OCI-LY7 (cell line): ENCODE data around the gene C11orf52. TPM values are rescaled to one million over a fixed set of nuclear protein-coding genes. Genes with fewer than 3 reads are reported as not detected.

Source experiments
- BruUV-seq: library from RNA; stranded (reverse); fragments of 400-500 nt; replicated peaks from 2 replicates; lab custom pipeline; 2021; lab: Mats Ljungman, UMichigan
- CTCF ChIA-PET: fragments of 300-600 bp; sonication (Branson Sonifier 250); formaldehyde crosslinking; loops from one replicate; lab custom pipeline; 2022; ENCODE audit warnings: antibody characterized with exemption; ENCODE audit not compliant: unreplicated experiment; lab: Charles Lee
- POLR2A ChIA-PET: fragments of 300-600 bp; sonication (Branson Sonifier 250); formaldehyde crosslinking; loops from one replicate; lab custom pipeline; 2022; ENCODE audit warnings: antibody characterized with exemption; lab: Charles Lee
- DNase-seq: peaks from one replicate; pipeline ENCODE4 v3.0.0-alpha.2; 2015; ENCODE audit warnings: low spot score
- H2AFZ ChIP-seq: fragments of 200-600 bp; sonication (generic), shearing (Covaris generic); 2 replicates; pipeline ENCODE4 v1.6.1; 2014; ENCODE audit warnings: mild to moderate bottlenecking, antibody characterized with exemption, low read length, moderate library complexity
- H3K27ac ChIP-seq: fragments of 200-600 bp; sonication (generic); 2 replicates; pipeline ENCODE4 v1.5.1; 2014; ENCODE audit warnings: mixed run types, low read depth, mild to moderate bottlenecking, moderate library complexity, low read length, inconsistent platforms; ENCODE audit not compliant: poor library complexity, severe bottlenecking
- H3K36me3 ChIP-seq: fragments of 200-600 bp; sonication (generic); 2 replicates; pipeline ENCODE4 v1.6.1; 2014; ENCODE audit warnings: mild to moderate bottlenecking, antibody characterized with exemption, low read length, moderate library complexity, mixed read lengths; ENCODE audit not compliant: insufficient read depth
- H3K4me1 ChIP-seq: fragments of 200-600 bp; sonication (generic); 2 replicates; pipeline ENCODE4 v1.5.1; 2014; ENCODE audit warnings: mild to moderate bottlenecking, low read length; ENCODE audit not compliant: insufficient read depth, poor library complexity, severe bottlenecking
- H3K4me2 ChIP-seq: fragments of 200-600 bp; sonication (generic); 2 replicates; pipeline ENCODE4 v1.6.1; 2014; ENCODE audit warnings: mild to moderate bottlenecking, low read length
- H3K4me3 ChIP-seq: fragments of 200-600 bp; sonication (generic); 2 replicates; pipeline ENCODE4 v1.5.1; 2014; ENCODE audit warnings: mild to moderate bottlenecking, low read depth, low read length; ENCODE audit not compliant: poor library complexity, severe bottlenecking
- H3K79me2 ChIP-seq: fragments of 200-600 bp; sonication (generic); 2 replicates; pipeline ENCODE4 v1.6.1; 2016; ENCODE audit warnings: low read depth, mild to moderate bottlenecking, low read length, moderate library complexity, mixed read lengths; ENCODE audit not compliant: insufficient read depth
- H3K9me2 ChIP-seq: fragments of 200-600 bp; sonication (generic); 2 replicates; pipeline ENCODE4 v1.6.1; 2016; ENCODE audit warnings: mild to moderate bottlenecking, low read length, mixed read lengths; ENCODE audit not compliant: insufficient read depth
- H3K9me3 ChIP-seq: fragments of 200-600 bp; sonication (generic); 2 replicates; pipeline ENCODE4 v1.6.1; 2014; ENCODE audit warnings: mild to moderate bottlenecking, mixed run types, low read length, mixed read lengths
- H4K20me1 ChIP-seq: fragments of 200-600 bp; sonication (generic); 2 replicates; pipeline ENCODE4 v1.6.1; 2014; ENCODE audit warnings: mild to moderate bottlenecking, antibody characterized with exemption, low read length, moderate library complexity, mixed read lengths; ENCODE audit not compliant: insufficient read depth
- CTCF ChIP-seq: fragments of 200-600 bp; sonication (generic); conservative IDR thresholded peaks from 2 replicates; pipeline ENCODE4 v1.5.1; 2014; ENCODE audit warnings: mild to moderate bottlenecking, antibody characterized with exemption, low read length, moderate library complexity, mixed read lengths
- EZH2phosphoT487 ChIP-seq: fragments of 200-600 bp; sonication (generic); IDR thresholded peaks from 2 replicates; pipeline ENCODE4 v1.6.1; 2018; ENCODE audit warnings: low read depth, borderline replicate concordance, mild to moderate bottlenecking, mixed run types, antibody characterized with exemption, low read length, moderate library complexity, mixed read lengths
- intact Hi-C: fragments of 100-400 bp; cut with micrococcal nuclease; formaldehyde crosslinking; loops from one replicate; pipeline ENCODE4 v1.10.0; 2022; ENCODE audit not compliant: unreplicated experiment
- total RNA-seq, 2 experiments: library from RNA; depleted of rRNA in 1 of 2; stranded (reverse); fragments of >200 nt in 1 of 2; shearing (Covaris generic) in 1 of 2; gene quantifications; 2 replicates each; pipeline ENCODE4 v1.2.3, GENCODE V29; 2014 to 2022

Gene C11orf52
- total RNA-seq, 2 experiments from 2014 or later = not detected

GRCh38 chr11:111967649-111968048 lies 48.9 kb downstream of the C11orf52 start:
- BruUV-seq = no TSS peak
- DNase-seq = no peak
- no peak for TF ChIP-seq EZH2phosphoT487
- no peak for TF ChIP-seq CTCF
- intact Hi-C loops = no loop called here
- H3K36me3 ChIP-seq = 0 out of 2 replicates have a peak, but pooled peaks cover 10% of the 10 kb centered on the region
- no peak overlapping the region for H3K4me2 ChIP-seq
- ChIA-PET CTCF (no interaction called here), POLR2A (no interaction called here)
- no peak overlapping the region for H3K4me3 ChIP-seq
- no peaks in the 10 kb centered on the region for H4K20me1 ChIP-seq
- no peaks in the 10 kb centered on the region for H3K9me3 ChIP-seq
- no peaks in the 10 kb centered on the region for H3K79me2 ChIP-seq
- no peak overlapping the region for H2AFZ ChIP-seq
- H3K27ac ChIP-seq = no peak overlapping the region
- H3K4me1 ChIP-seq = peaks cover 9% of the 10 kb centered on the region
- H3K9me2 ChIP-seq = no peaks in the 10 kb centered on the region

- no TSS peak for BruUV-seq
- Histone ChIP-seq H3K36me3 (0 out of 2 replicates have a peak, but pooled peaks cover 10% of the 10 kb centered on the region), H3K4me2 (no peak overlapping the region), H4K20me1 (no peaks in the 10 kb centered on the region), H3K9me2 (no peaks in the 10 kb centered on the region), H3K9me3 (no peaks in the 10 kb centered on the region), H3K27ac (no peak overlapping the region), H2AFZ (no peak overlapping the region), H3K79me2 (no peaks in the 10 kb centered on the region), H3K4me1 (peaks cover 11% of the 10 kb centered on the region), H3K4me3 (no peak overlapping the region)
- intact Hi-C loops = no loop called here
- ChIA-PET POLR2A (no interaction called here), CTCF (no interaction called here)
- DNase-seq = no peak
- TF ChIP-seq CTCF = no peak
- no peak for TF ChIP-seq EZH2phosphoT487
Measured at GRCh38 chr11:111969344-111969743, 50.6 kb downstream of the C11orf52 start.

DNA sequence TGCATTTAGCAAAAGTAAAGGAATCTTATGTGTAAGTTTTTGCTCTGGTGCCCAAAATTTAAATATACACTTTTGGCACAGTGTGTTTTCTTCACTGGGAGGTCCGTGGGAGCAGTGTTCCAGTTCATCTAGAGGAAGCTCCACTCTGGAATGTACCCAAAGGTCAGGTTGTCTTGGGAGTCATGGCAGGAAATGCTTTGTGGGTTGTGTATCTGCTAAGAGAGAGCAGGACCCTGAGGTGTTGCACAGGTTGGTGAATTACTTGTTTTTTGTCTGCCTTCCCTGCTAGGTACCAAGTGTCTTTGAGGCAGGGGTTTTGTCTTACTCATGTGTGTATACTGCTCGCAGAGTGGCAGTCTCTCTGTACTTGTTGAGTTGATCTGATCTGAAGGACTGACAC lies 55.7 kb downstream of the C11orf52 start:
- H4K20me1 ChIP-seq = no peaks in the 10 kb centered on the region
- intact Hi-C loops = no loop called here
- no peaks in the 10 kb centered on the region for H3K79me2 ChIP-seq
- CTCF ChIA-PET = no interaction called here
- H3K4me1 ChIP-seq = peaks cover 22% of the 10 kb centered on the region
- DNase-seq = no peak
- H3K4me2 ChIP-seq = no peak overlapping the region
- no TSS peak for BruUV-seq
- H3K9me3 ChIP-seq = no peaks in the 10 kb centered on the region
- no peak overlapping the region for H2AFZ ChIP-seq
- no peak for TF ChIP-seq CTCF
- TF ChIP-seq EZH2phosphoT487 = no peak
- POLR2A ChIA-PET = no interaction called here
- H3K9me2 ChIP-seq = no peaks in the 10 kb centered on the region
- H3K27ac ChIP-seq = no peak overlapping the region
- H3K4me3 ChIP-seq = no peak overlapping the region
- H3K36me3 ChIP-seq = 0 out of 2 replicates have a peak, but pooled peaks cover 8% of the 10 kb centered on the region
